ENCODE measurements around the gene FNDC3B. TPM values are rescaled to one million over a fixed set of nuclear protein-coding genes. Genes with fewer than 3 reads are reported as not detected.

FNDC3B gene
- total and polyA plus RNA-seq, 2 donors (not counting 3 experiments of a cell fraction or from before 2014, with no cell fraction given), result 91.6 to 295 TPM

DNA sequence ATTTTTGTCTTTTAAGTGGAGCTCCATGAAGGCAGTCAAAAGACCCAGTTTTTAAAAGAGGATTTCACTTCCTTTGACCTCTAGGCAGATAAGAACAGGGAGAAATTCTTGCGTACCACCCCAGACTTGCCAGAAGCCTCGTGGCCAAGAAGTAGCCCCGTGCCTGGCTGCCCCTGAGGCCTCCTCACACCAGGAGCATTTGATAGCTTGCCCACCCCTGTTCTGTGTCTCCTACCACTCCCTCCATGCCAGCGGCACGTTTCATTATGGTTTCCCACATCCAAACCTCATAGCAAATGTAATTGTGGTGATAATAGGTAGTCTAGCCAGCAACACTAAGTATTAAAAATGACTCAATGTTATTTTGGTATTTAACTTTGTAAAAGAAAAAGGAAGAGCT is 301.2 kb downstream of the FNDC3B start:
- no peaks in the 10 kb centered on the region for H3K9me3 ChIP-seq (replicated peaks; ENCODE audit: control insufficient read depth, insufficient read depth, low read length)
- no peak overlapping the region for H3K4me3 ChIP-seq (replicated peaks in 1 of 3; ENCODE audit: insufficient read depth in 1 of 3, low read depth in 1 of 3, low read length in 3 of 3)
- no peak for FAIRE-seq
- intact Hi-C loops (cut with micrococcal nuclease) (no loop called here), dilution Hi-C loops (cut with MboI; ENCODE audit: extremely low pct_ligation_motif_present, low sequenced_read_pairs) (no loop called here)
- ChIA-PET CTCF (interaction anchor here (0.7 to 3.0 kb wide), 9 partner anchors 8 to 695 kb away, joined by 3 to 65 read pairs (median 5); no protein-coding TSS in a partner anchor), POLR2A (no interaction called here)
- H3K27ac ChIP-seq (ENCODE audit: insufficient read depth, low read depth, low read length), result no peak overlapping the region
- no peaks in the 10 kb centered on the region for H3K79me2 ChIP-seq (ENCODE audit: control insufficient read depth, insufficient read depth, low read length)
- H2AFZ ChIP-seq (ENCODE audit: low read depth, low read length), result no peak overlapping the region
- no peaks in the 10 kb centered on the region for H4K20me1 ChIP-seq (replicated peaks; ENCODE audit: control insufficient read depth, extremely low read depth, insufficient read depth, low read length)
- no TSS peak for BruUV-seq (replicated peaks)
- H3K27me3 ChIP-seq (ENCODE audit: control insufficient read depth in 2 of 2, insufficient read depth in 2 of 2, low read length in 2 of 2), result no peaks in the 10 kb centered on the region
- no peaks in the 10 kb centered on the region for H3K9me1 ChIP-seq (replicated peaks; ENCODE audit: control insufficient read depth, extremely low read depth, insufficient read depth, low read length)
- H3K9ac ChIP-seq (replicated peaks; ENCODE audit: extremely low read depth, insufficient read depth, low read length), result no peak overlapping the region
- no peak for DNase-seq (ENCODE audit: low read depth, low spot score)
- H3K4me1 ChIP-seq (ENCODE audit: control insufficient read depth, extremely low read depth, insufficient read depth, low read length), result no peaks in the 10 kb centered on the region
- H3K4me2 ChIP-seq (ENCODE audit: insufficient read depth, low read length), result no peak overlapping the region
- TF ChIP-seq GATA2 (IDR thresholded peaks at IDR 0.05; ENCODE audit: insufficient read depth, insufficient read length, low read depth, low read length) (no peak), POLR2A (IDR thresholded peaks at IDR 0.05; ENCODE audit: low read depth, low read length) (no peak), EZH2 (IDR thresholded peaks at IDR 0.05; ENCODE audit: borderline replicate concordance, low read depth, low read length, severe bottlenecking) (no peak), POLR2AphosphoS5 (IDR thresholded peaks at IDR 0.05; ENCODE audit: insufficient read depth, low read depth, low read length) (no peak)
- peaks cover 33 to 45% of the 10 kb centered on the region in 2 experiments for H3K36me3 ChIP-seq (ENCODE audit: control insufficient read depth in 2 of 2, extremely low read depth in 1 of 2, insufficient read depth in 2 of 2, low read length in 2 of 2)

DNA sequence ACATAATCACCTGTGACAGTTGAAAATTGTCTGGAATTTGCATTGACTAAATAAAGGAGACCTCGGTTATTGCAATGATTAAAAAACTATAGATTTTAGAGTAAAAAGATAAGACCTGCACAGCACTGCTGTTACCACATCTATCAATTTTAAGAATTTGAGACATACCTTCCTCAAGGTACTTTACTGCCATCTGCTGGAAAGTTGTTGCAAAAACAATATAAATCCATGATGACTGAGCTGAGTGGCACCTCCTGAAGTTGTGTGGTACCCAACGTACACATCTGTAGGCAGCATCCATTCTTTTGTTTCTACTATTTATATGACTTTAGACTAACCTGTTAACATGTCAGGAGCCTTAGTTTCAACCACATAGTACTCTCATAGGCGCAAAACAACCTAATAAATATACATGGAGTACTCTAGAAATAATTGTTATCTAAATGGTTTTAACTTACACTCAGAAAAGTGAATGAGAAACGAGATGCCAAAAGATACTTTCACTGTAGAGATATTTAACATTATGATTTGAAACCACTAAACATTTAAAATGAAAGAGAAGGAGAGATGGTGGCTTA is 302.2 kb downstream of the FNDC3B start:
- BruUV-seq (replicated peaks), result no TSS peak
- no peak overlapping the region for H3K4me2 ChIP-seq (ENCODE audit: insufficient read depth, low read length)
- H4K20me1 ChIP-seq (replicated peaks; ENCODE audit: control insufficient read depth, extremely low read depth, insufficient read depth, low read length), result no peaks in the 10 kb centered on the region
- FAIRE-seq, result peak; percentile 18
- H2AFZ ChIP-seq (ENCODE audit: low read depth, low read length), result no peak overlapping the region
- ChIA-PET POLR2A (no interaction called here), CTCF (interaction anchor here (0.6 to 3.0 kb wide), 44 partner anchors 9 to 1380 kb away, joined by 3 to 65 read pairs (median 4); no protein-coding TSS in a partner anchor)
- H3K9me1 ChIP-seq (replicated peaks; ENCODE audit: control insufficient read depth, extremely low read depth, insufficient read depth, low read length), result no peaks in the 10 kb centered on the region
- TF ChIP-seq, protein P1, sequence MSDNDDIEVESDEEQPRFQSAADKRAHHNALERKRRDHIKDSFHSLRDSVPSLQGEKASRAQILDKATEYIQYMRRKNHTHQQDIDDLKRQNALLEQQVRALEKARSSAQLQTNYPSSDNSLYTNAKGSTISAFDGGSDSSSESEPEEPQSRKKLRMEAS (IDR thresholded peaks at IDR 0.05; ENCODE audit: insufficient read depth, insufficient read length), result no peak
- TF ChIP-seq, protein P2, sequence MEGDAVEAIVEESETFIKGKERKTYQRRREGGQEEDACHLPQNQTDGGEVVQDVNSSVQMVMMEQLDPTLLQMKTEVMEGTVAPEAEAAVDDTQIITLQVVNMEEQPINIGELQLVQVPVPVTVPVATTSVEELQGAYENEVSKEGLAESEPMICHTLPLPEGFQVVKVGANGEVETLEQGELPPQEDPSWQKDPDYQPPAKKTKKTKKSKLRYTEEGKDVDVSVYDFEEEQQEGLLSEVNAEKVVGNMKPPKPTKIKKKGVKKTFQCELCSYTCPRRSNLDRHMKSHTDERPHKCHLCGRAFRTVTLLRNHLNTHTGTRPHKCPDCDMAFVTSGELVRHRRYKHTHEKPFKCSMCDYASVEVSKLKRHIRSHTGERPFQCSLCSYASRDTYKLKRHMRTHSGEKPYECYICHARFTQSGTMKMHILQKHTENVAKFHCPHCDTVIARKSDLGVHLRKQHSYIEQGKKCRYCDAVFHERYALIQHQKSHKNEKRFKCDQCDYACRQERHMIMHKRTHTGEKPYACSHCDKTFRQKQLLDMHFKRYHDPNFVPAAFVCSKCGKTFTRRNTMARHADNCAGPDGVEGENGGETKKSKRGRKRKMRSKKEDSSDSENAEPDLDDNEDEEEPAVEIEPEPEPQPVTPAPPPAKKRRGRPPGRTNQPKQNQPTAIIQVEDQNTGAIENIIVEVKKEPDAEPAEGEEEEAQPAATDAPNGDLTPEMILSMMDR (IDR thresholded peaks at IDR 0.05; ENCODE audit: extremely low read depth in 1 of 2, insufficient read depth in 1 of 2, low read depth in 1 of 2, low read length in 2 of 2), result peak; percentile 28 to 34
- TF ChIP-seq POLR2A (IDR thresholded peaks at IDR 0.05; ENCODE audit: low read depth, low read length) (no peak), FOS (IDR thresholded peaks at IDR 0.05; ENCODE audit: borderline replicate concordance, insufficient read depth, low read length) (no peak)
- H3K27me3 ChIP-seq (ENCODE audit: control insufficient read depth in 2 of 2, insufficient read depth in 2 of 2, low read length in 2 of 2), result no peaks in the 10 kb centered on the region
- no peaks in the 10 kb centered on the region for H3K9me3 ChIP-seq (replicated peaks; ENCODE audit: control insufficient read depth, insufficient read depth, low read length)
- DNase-seq (ENCODE audit: low read depth, low spot score), result peak; percentile 63
- dilution Hi-C loops (cut with MboI; ENCODE audit: extremely low pct_ligation_motif_present, low sequenced_read_pairs) (no loop called here), intact Hi-C loops (cut with micrococcal nuclease) (no loop called here)
- peaks cover 35 to 46% of the 10 kb centered on the region in 2 experiments for H3K36me3 ChIP-seq (ENCODE audit: control insufficient read depth in 2 of 2, extremely low read depth in 1 of 2, insufficient read depth in 2 of 2, low read length in 2 of 2)
- H3K79me2 ChIP-seq (ENCODE audit: control insufficient read depth, insufficient read depth, low read length), result no peaks in the 10 kb centered on the region
- no peak overlapping the region for H3K4me3 ChIP-seq (replicated peaks in 1 of 3; ENCODE audit: insufficient read depth in 1 of 3, low read depth in 1 of 3, low read length in 3 of 3)
- no peaks in the 10 kb centered on the region for H3K4me1 ChIP-seq (ENCODE audit: control insufficient read depth, extremely low read depth, insufficient read depth, low read length)
- no peak overlapping the region for H3K9ac ChIP-seq (replicated peaks; ENCODE audit: extremely low read depth, insufficient read depth, low read length)
- no peak overlapping the region for H3K27ac ChIP-seq (ENCODE audit: insufficient read depth, low read depth, low read length)
